Astrocyte (in vitro differentiated cells and primary cell): Measurements from ENCODE around the gene ANKHD1. TPM values are rescaled to one million over a fixed set of nuclear protein-coding genes. Genes with fewer than 3 reads are reported as not detected.
A peak's percentile ranks its signal among the peaks of the same experiment; 100 is the strongest.

Source experiments
- DNase-seq: peaks from one replicate; pipeline ENCODE4 v3.0.0-alpha.2; 2010; ENCODE audit warnings: low read depth
- FAIRE-seq: peaks from 2 replicates; lab custom pipeline; 2011; peaks lifted over from hg19 to GRCh38; lab: Jason Lieb, UNC
- H2AFZ ChIP-seq: 2 replicates; pipeline ENCODE4 v1.6.0; 2012; ENCODE audit warnings: low read depth, low read length, inconsistent platforms
- H3K27ac ChIP-seq: 2 replicates; pipeline ENCODE4 v1.5.1; 2011; ENCODE audit warnings: low read depth, low read length, inconsistent platforms
- H3K27me3 ChIP-seq: 2 replicates; pipeline ENCODE4 v1.6.0; 2011; ENCODE audit warnings: low read length, inconsistent platforms; ENCODE audit not compliant: insufficient read depth
- H3K36me3 ChIP-seq: 2 replicates; pipeline ENCODE4 v1.5.1; 2011; ENCODE audit warnings: low read length, inconsistent platforms; ENCODE audit not compliant: insufficient read depth
- H3K4me1 ChIP-seq: 2 replicates; pipeline ENCODE4 v1.5.1; 2011; ENCODE audit warnings: low read length, inconsistent platforms; ENCODE audit not compliant: insufficient read depth
- H3K4me2 ChIP-seq: 2 replicates; pipeline ENCODE4 v1.6.0; 2012; ENCODE audit warnings: low read length, inconsistent platforms
- H3K4me3 ChIP-seq: 2 replicates; pipeline ENCODE4 v1.5.1; 2011; ENCODE audit warnings: low read depth, mild to moderate bottlenecking, low read length, inconsistent platforms; ENCODE audit not compliant: insufficient read depth
- H3K79me2 ChIP-seq: 2 replicates; pipeline ENCODE4 v1.6.0; 2012; ENCODE audit warnings: mild to moderate bottlenecking, low read length, inconsistent platforms; ENCODE audit not compliant: insufficient read depth
- H3K9ac ChIP-seq: 2 replicates; pipeline ENCODE4 v1.6.0; 2012; ENCODE audit warnings: mild to moderate bottlenecking, low read length, inconsistent platforms
- H3K9me3 ChIP-seq: 2 replicates; pipeline ENCODE4 v1.5.1; 2012; ENCODE audit warnings: low read depth, mild to moderate bottlenecking, low read length, inconsistent platforms; ENCODE audit not compliant: insufficient read depth
- H4K20me1 ChIP-seq: 2 replicates; pipeline ENCODE4 v1.6.0; 2012; ENCODE audit warnings: low read length, inconsistent platforms; ENCODE audit not compliant: insufficient read depth
- H3K27ac Mint-ChIP-seq: one replicate; pipeline ENCODE4 v1.8.0; 2021; ENCODE audit warnings: mild to moderate bottlenecking, mixed read lengths; ENCODE audit not compliant: unreplicated experiment
- H3K27me3 Mint-ChIP-seq: one replicate; pipeline ENCODE4 v1.8.0; 2021; ENCODE audit warnings: low read depth, mixed read lengths; ENCODE audit not compliant: unreplicated experiment
- H3K36me3 Mint-ChIP-seq: one replicate; pipeline ENCODE4 v1.8.0; 2021; ENCODE audit warnings: low read depth, mixed read lengths; ENCODE audit not compliant: unreplicated experiment
- H3K4me1 Mint-ChIP-seq: one replicate; pipeline ENCODE4 v1.8.0; 2021; ENCODE audit warnings: low read depth, mixed read lengths; ENCODE audit not compliant: unreplicated experiment
- H3K4me3 Mint-ChIP-seq: one replicate; pipeline ENCODE4 v1.8.0; 2021; ENCODE audit warnings: mild to moderate bottlenecking, moderate library complexity, mixed read lengths; ENCODE audit not compliant: unreplicated experiment
- H3K9me3 Mint-ChIP-seq: one replicate; pipeline ENCODE4 v1.8.0; 2021; ENCODE audit warnings: mild to moderate bottlenecking, mixed read lengths; ENCODE audit not compliant: unreplicated experiment
- EZH2 ChIP-seq: IDR thresholded peaks from 2 replicates; pipeline ENCODE4 v1.6.1; 2012; ENCODE audit warnings: mild to moderate bottlenecking, low read length, inconsistent platforms; ENCODE audit not compliant: insufficient read depth
- total RNA-seq: library from RNA; stranded (reverse); gene quantifications from 2 replicates; pipeline ENCODE4 v1.2.1, GENCODE V29; 2021
- TF ChIP-seq, protein P1 (sequence below): IDR thresholded peaks from 2 replicates; pipeline ENCODE4 v1.5.1; 2011; ENCODE audit warnings: low read depth, mild to moderate bottlenecking, inconsistent platforms, low read length, moderate library complexity; ENCODE audit not compliant: insufficient read depth

The ANKHD1 gene
- total RNA-seq, 1 donor from 2014 or later: 56.5 TPM

DNA sequence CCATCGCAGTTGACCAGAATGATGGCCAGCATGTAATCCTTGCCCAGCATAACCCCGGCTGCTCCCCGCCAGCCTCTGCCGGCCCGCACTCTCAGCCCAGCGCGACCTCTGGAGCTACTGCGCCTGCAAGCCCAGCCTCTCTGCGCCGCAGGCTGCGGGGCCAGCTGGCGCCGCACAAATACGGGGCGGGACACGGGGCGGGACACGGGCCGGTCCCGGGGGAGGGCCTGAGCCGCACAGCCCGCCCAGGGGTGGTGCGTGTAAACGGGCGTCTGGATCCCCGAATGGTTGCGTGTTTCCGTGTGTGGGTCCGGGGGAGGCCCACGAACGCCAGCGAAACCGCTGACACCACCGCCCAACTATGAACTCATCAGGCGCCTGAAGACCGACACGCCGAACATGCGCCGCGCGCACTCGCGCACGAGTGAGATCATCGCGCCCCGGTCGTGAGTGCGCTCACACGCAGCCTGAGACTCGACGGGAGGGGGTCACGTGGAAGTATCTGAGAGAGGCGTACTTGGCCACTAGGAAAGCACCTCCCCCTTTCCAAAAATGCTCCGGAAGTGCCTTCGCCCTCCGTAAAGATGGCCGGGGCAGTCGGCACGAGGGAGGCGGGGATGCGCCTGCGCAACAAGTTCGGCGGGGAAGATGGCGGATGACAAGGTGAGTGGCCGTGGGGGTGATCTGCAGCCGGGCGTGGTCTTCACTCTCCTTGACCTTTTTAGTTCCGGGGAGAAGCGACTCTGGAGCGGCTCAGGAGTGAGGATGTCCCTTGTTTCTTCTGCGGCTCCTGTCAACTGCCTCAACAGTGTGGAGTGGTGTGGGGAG lies 162.8 kb downstream of the ANKHD1 start, which contains the start of the genes APBB3 and SLC35A4:
TSS of gene APBB3 (minus strand) at position 403 of the 828 bp plus-strand sequence. CDS start at position 50, 353 bp downstream.
TSS of gene SLC35A4 (plus strand) at position 633 of the 828 bp plus-strand sequence. CDS start 2,342 bp downstream, outside the sequence.
- peak; percentile 69 for FAIRE-seq

DNA sequence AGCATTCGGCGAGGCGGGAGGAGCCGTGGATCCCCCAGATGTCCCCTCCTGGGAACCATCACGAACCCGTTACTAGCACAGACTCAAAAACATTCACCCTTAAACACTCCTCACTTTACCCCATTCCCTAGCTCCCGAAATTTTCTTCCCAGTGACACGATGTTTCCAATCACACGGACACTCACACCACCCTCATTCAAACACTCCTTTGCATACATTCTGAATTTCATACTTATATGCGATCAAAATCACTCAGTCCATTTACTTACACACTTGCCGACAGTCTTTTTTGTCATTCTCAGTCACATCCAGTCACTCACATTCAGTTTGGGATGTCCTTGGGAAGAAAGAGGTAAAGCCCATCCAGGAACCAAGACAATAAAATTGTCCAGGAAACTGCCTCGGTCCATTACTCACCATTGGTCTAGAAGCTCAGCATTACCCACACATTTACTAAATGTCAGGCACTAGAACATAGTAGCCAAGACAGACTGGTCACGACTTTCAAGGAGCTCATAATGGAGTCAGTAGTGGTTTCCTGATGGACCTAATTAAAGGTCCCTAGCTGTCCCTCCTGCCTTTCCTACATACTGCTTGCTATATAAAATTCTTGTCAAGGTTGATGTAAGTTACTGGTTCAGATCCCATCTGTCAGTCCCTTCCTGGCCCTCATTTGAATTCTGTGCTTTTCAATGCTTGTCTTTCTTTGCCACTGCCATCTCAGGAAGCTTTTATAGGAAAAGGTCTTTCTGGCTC lies 163.6 kb downstream of the ANKHD1 start:
- no peaks in the 10 kb centered on the region for H3K9me3 ChIP-seq
- no peak for TF ChIP-seq EZH2
- TF ChIP-seq, protein P1, sequence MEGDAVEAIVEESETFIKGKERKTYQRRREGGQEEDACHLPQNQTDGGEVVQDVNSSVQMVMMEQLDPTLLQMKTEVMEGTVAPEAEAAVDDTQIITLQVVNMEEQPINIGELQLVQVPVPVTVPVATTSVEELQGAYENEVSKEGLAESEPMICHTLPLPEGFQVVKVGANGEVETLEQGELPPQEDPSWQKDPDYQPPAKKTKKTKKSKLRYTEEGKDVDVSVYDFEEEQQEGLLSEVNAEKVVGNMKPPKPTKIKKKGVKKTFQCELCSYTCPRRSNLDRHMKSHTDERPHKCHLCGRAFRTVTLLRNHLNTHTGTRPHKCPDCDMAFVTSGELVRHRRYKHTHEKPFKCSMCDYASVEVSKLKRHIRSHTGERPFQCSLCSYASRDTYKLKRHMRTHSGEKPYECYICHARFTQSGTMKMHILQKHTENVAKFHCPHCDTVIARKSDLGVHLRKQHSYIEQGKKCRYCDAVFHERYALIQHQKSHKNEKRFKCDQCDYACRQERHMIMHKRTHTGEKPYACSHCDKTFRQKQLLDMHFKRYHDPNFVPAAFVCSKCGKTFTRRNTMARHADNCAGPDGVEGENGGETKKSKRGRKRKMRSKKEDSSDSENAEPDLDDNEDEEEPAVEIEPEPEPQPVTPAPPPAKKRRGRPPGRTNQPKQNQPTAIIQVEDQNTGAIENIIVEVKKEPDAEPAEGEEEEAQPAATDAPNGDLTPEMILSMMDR: no peak
- H3K4me3 Mint-ChIP-seq: peak overlapping the region; percentile 90
- H3K27ac ChIP-seq: peak overlapping the region; percentile 83
- DNase-seq: peak; percentile 26
- peak overlapping the region; percentile 100 for H3K4me2 ChIP-seq
- H2AFZ ChIP-seq: peak overlapping the region; percentile 92
- peaks cover 22% of the 10 kb centered on the region for H3K36me3 Mint-ChIP-seq
- H3K79me2 ChIP-seq: peaks cover 43% of the 10 kb centered on the region
- H3K27me3 ChIP-seq: no peaks in the 10 kb centered on the region
- H3K9me3 Mint-ChIP-seq: no peaks in the 10 kb centered on the region
- H4K20me1 ChIP-seq: peaks cover 16% of the 10 kb centered on the region
- no peaks in the 10 kb centered on the region for H3K27me3 Mint-ChIP-seq
- H3K4me3 ChIP-seq: peak overlapping the region; percentile 99
- H3K36me3 ChIP-seq: peaks cover 9% of the 10 kb centered on the region
- peaks cover 10% of the 10 kb centered on the region for H3K4me1 Mint-ChIP-seq
- peak overlapping the region; percentile 43 for H3K27ac Mint-ChIP-seq
- peaks cover 18% of the 10 kb centered on the region for H3K4me1 ChIP-seq
- peak overlapping the region; percentile 97 for H3K9ac ChIP-seq
- FAIRE-seq: peak; percentile 55

More for the DNA sequence above, 162.8 kb downstream of the ANKHD1 start, which contains the start of the genes APBB3 and SLC35A4:
- H3K9me3 Mint-ChIP-seq: no peaks in the 10 kb centered on the region
- Histone ChIP-seq H3K9ac (peak within 1 kb of the TSS; percentile 97), H3K36me3 (peaks cover 9% of the 10 kb centered on the region), H3K79me2 (peaks cover 43% of the 10 kb centered on the region), H3K4me2 (peak within 1 kb of the TSS; percentile 100), H3K9me3 (no peaks in the 10 kb centered on the region), H3K4me3 (peak within 1 kb of the TSS; percentile 99), H3K4me1 (peaks cover 18% of the 10 kb centered on the region), H4K20me1 (peaks cover 16% of the 10 kb centered on the region), H3K27me3 (no peaks in the 10 kb centered on the region), H3K27ac (peak within 1 kb of the TSS; percentile 83), H2AFZ (peak within 1 kb of the TSS; percentile 92)
- peak within 1 kb of the TSS; percentile 90 for H3K4me3 Mint-ChIP-seq
- TF ChIP-seq, protein P1: no peak
- TF ChIP-seq EZH2: no peak
- H3K27me3 Mint-ChIP-seq: no peaks in the 10 kb centered on the region
- peaks cover 22% of the 10 kb centered on the region for H3K36me3 Mint-ChIP-seq
- H3K27ac Mint-ChIP-seq: peak within 1 kb of the TSS; percentile 94
- peak; percentile 98 for DNase-seq
- H3K4me1 Mint-ChIP-seq: peaks cover 10% of the 10 kb centered on the region
